RWPE1 (cell line): ENCODE measurements around the gene PRKN.

Experiments used
- CTCF ChIA-PET: fragments of 350-600 bp; sonication (Branson Sonifier 250); formaldehyde crosslinking; extraction: SDS; loops from one replicate; lab custom pipeline; 2021; lab: Yijun Ruan, JAX
- POLR2A ChIA-PET: fragments of 400-600 bp; formaldehyde crosslinking; extraction: SDS; loops from one replicate; lab custom pipeline; 2020; ENCODE audit warnings: antibody characterized with exemption; ENCODE audit not compliant: low non-redundant PET; lab: Yijun Ruan, JAX
- DNase-seq: peaks from one replicate; pipeline ENCODE4 v3.0.0; 2012; ENCODE audit warnings: low spot score
- H3K27ac ChIP-seq: fragments of 450-650 bp; 2 replicates; pipeline ENCODE4 v1.5.1; 2017
- TF ChIP-seq, protein P1 (sequence below): fragments of 450-650 bp; conservative IDR thresholded peaks from 2 replicates; pipeline ENCODE4 v1.5.1; 2017; ENCODE audit warnings: low read depth, mild to moderate bottlenecking

The PRKN gene

DNA sequence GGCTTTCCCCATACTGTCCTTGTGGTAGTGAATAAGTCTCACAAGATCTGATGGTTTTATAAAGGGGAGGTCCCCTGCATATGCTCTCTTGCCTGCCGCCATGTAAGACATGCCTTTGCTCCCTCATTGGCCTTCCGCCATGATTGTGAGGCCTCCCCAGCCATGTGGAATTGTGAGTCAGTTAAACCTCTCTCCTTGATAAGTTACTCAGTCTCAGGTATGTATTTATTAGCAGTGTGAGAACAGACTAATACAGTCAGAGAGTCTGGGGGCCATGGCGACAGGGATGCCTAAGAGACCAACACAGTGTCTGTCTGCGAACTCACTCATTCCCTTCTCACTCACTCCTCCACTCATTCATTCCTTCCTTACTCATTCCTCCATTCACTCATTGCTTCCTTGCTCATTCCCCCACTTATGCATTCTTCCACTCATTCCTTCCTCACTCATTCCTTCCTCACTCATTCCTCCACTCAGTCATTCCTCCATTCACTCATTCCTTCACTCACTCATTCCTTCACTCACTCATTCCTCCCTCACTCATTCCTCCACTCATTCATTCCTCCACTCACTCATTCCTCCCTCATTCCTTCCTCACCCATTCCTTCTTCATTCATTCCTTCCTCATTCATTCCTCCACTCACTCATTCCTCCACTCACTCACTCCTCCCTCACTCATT is 1316.2 kb downstream of the PRKN start:
- CTCF ChIA-PET, result no interaction called here
- DNase-seq, result no peak
- H3K27ac ChIP-seq, result no peak overlapping the region
- POLR2A ChIA-PET, result no interaction called here
- TF ChIP-seq, protein P1, sequence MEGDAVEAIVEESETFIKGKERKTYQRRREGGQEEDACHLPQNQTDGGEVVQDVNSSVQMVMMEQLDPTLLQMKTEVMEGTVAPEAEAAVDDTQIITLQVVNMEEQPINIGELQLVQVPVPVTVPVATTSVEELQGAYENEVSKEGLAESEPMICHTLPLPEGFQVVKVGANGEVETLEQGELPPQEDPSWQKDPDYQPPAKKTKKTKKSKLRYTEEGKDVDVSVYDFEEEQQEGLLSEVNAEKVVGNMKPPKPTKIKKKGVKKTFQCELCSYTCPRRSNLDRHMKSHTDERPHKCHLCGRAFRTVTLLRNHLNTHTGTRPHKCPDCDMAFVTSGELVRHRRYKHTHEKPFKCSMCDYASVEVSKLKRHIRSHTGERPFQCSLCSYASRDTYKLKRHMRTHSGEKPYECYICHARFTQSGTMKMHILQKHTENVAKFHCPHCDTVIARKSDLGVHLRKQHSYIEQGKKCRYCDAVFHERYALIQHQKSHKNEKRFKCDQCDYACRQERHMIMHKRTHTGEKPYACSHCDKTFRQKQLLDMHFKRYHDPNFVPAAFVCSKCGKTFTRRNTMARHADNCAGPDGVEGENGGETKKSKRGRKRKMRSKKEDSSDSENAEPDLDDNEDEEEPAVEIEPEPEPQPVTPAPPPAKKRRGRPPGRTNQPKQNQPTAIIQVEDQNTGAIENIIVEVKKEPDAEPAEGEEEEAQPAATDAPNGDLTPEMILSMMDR, result no peak

DNA sequence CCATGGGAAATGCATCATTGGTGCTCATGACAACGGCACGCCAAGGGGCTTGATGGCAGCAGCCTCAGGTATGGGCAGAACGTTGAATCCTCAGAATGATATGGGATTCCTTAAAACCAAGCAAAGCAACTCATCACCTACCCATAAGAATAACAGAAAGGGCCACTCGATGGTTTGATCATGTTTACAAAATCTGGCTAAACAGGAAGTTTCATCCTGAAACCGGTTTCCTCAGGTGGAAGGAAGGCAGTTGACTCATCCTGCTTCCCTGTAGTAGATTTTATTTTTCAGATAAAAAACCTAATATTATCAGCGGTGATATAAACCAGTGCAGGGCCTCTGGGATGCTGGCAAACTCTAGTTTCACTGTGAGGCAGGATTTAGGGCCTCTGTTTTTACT is 1316.8 kb downstream of the PRKN start:
- H3K27ac ChIP-seq, result peak overlapping the region; percentile 40
- no peak for DNase-seq
- POLR2A ChIA-PET, result no interaction called here
- CTCF ChIA-PET, result no interaction called here
- TF ChIP-seq, protein P1, result no peak

DNA sequence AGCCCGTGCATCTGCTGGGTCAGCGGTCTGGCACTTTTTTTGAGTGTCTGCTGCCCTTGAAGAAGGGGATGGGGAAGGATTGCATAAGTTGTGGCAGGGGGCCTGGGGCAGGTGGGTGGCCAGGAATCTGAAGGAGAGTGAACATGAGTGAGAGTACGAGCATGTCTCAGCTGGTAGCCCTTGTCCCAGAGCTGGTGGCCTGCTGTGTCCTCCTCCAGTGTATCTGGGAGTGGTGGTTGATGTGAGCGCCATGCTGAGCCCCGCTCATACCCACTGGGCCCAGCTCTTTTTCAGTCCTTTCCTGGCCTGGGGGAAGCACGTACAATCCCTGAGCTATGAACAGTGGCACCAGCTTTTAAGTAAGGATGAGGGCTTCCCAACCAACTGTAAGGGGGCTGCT is 1317.5 kb downstream of the PRKN start:
- no peak for DNase-seq
- peak overlapping the region; percentile 40 for H3K27ac ChIP-seq
- ChIA-PET POLR2A (no interaction called here), CTCF (interaction anchor here (0.6 kb wide), 1 partner anchor 1703 kb away, joined by 5 read pairs; no protein-coding TSS in a partner anchor)
- TF ChIP-seq, protein P1, result no peak

DNA sequence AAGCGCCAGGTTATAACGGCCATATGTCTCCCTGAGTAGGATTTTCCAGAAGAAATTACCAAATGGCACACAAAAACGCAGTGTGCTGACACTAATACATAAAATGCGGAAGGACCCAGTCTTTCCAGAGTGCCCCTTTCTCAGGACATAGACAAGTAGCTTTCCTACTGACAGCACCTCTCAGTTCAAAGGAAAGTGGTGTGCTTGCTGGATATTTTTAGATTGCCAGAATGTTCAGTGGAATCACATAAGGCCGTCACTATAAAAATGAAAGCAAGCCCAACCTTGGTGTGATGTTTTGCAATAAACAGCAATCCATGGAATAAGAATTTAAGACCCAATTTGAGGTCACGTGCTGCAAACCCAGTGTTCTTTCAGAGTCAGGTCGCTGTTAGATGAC is 1318.2 kb downstream of the PRKN start:
- no peak for DNase-seq
- POLR2A ChIA-PET, result no interaction called here
- TF ChIP-seq, protein P1, result no peak
- CTCF ChIA-PET, result interaction anchor here (1.1 kb wide), 1 partner anchor 19 kb away, joined by 5 read pairs; no protein-coding TSS in a partner anchor
- H3K27ac ChIP-seq, result peak overlapping the region; percentile 40; the same call in 1 of the 2 replicates

DNA sequence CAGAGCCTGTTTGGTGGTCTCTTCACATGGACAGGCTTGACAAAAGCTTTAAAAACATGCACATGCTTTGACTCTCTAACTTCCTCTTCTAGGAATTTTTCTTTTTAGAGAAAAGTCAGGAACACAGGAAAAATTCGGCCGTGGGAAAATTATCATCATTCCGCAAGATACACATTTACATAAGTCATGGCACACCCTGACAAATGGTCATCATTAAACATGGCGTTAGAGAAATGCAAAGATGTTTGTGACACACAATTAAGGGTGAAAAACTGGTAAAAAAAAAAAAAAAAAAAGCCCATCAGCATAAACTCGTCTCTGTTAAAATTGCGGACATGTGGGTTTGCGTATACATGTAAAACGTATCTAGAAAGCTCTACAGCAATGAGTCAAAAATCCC is 1319.5 kb downstream of the PRKN start:
- ChIA-PET POLR2A (no interaction called here), CTCF (interaction anchor here (0.7 to 2.4 kb wide), 2 partner anchors 11 to 302 kb away, joined by 4 to 12 read pairs; no protein-coding TSS in a partner anchor)
- TF ChIP-seq, protein P1, result no peak
- no peak overlapping the region for H3K27ac ChIP-seq
- no peak for DNase-seq

DNA sequence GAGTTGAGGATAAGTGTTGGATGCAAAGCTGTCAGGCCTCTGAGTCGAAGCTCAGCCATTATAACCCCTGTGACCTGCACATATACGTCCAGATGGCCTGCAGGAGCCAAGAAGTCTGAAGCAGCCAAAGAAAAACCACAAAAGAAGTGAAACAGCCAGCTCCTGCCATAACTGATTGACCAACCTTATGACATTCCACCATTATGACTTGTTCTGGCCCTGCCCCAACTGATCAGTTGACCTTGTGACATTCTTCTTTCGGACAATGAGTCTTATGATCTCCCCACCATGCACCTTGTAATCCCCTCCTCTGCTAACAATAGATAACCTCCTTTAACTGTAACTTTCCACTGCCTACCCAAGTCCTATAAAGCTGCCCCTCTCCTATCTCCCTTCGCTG is 1320.0 kb downstream of the PRKN start:
- peak overlapping the region; percentile 53 for H3K27ac ChIP-seq
- TF ChIP-seq, protein P1, result no peak
- DNase-seq, result no peak
- ChIA-PET CTCF (interaction anchor here (0.7 to 2.4 kb wide), 2 partner anchors 11 to 302 kb away, joined by 4 to 12 read pairs; no protein-coding TSS in a partner anchor), POLR2A (interaction anchor here (0.7 kb wide), 1 partner anchor 11 kb away, joined by 4 read pairs; no protein-coding TSS in a partner anchor)
